Measurements from ENCODE around the gene GPANK1.
"Not testable (repeated sequence)": the region's sequence is repeated elsewhere in the genome, so short reads cannot be mapped to it uniquely, and the experiment has no call there.

Gene GPANK1

DNA sequence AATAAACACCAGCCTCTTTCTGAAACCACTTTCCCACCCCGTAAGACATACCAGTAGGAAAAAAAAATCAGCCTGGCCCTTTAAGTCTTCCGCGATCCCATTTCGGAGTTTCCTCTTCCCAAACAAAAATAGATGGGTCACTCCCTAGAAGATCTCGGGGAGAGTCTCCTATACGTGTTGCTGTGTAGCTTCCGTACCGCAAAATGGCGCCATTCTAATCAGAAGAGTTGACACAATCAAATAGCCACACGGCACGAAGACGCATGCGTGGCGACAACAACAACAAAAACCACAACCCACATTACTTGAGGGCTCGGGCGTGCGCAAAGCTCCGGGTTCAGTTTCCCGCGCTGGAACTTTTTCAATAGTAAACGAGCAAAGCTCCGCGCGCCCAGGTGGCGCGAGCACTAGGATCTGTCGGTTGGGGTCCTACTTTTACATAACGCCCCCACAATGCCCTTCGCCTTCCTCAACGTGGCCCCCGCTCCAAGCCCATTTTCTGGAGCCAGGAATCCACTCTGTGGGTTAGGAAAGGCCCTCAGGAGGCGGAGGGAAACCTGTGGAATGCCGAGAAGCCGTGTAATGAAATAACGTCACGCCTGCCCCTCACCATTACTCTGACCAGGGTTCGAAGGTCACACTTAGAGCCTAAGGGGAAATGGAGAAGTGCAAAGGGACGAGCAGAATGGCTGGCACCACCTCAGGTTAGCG is at the start of gene GPANK1:
Gene GPANK1 (minus strand): TSS at position 208 of the 711 bp plus-strand sequence. CDS start 519 bp downstream, outside the sequence.
- peak; percentile 80 for DNase-seq (ENCODE audit: low read depth)

- DNase-seq (ENCODE audit: low read depth) = no peak
Measured at GRCh38 chr6:31713991-31714684, 49.3 kb upstream of the GPANK1 start.

GRCh38 chr6:31713465-31713864 is 48.7 kb upstream of the GPANK1 start:
- no peak for DNase-seq (ENCODE audit: low read depth)

DNA sequence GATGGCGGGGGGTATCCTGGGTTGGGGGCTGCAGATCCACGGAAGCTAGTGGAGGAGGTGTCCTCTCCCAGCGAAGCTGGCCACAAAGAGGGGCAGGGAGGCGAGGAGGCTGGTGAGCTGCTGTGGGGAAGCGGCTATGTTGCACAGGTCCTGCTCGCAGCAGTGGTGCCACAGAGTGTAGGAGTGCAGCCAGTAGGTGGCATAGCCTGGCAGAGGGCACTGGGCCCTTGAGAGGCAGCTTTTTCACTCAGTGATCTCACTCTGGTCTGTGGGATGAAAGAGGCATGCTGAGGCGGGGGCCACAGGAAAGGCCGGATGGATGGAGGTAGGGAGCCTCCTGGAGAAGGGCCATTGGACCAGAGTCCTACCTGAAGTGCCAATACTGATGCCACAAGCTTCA is 47.5 kb upstream of the GPANK1 start:
- DNase-seq (ENCODE audit: low read depth) = no peak

- no peak for DNase-seq (ENCODE audit: low read depth)
Measured at GRCh38 chr6:31711233-31711632, 46.4 kb upstream of the GPANK1 start.

GRCh38 chr6:31710523-31711219 is 45.9 kb upstream of the GPANK1 start:
- no peak for DNase-seq (ENCODE audit: low read depth)

GRCh38 chr6:31709157-31709556 is 44.4 kb upstream of the GPANK1 start:
- not testable (repeated sequence) for DNase-seq (ENCODE audit: low read depth)

- no peak for DNase-seq (ENCODE audit: low read depth)
Measured at GRCh38 chr6:31708224-31708623, 43.4 kb upstream of the GPANK1 start.

- no peak for DNase-seq (ENCODE audit: low read depth)
Measured at GRCh38 chr6:31707701-31708100, 42.9 kb upstream of the GPANK1 start.

GRCh38 chr6:31706599-31706998 is 41.8 kb upstream of the GPANK1 start, which contains the start of gene LY6G6F:
TSS of gene LY6G6F (plus strand) at chr6:31706866. CDS start at chr6:31706907, 41 bp downstream.
- no peak for DNase-seq (ENCODE audit: low read depth)

- no peak for DNase-seq (ENCODE audit: low read depth)
Measured at GRCh38 chr6:31705931-31706330, 41.1 kb upstream of the GPANK1 start.

GRCh38 chr6:31702819-31703716 is 38.3 kb upstream of the GPANK1 start, which contains the start of gene ABHD16A:
TSS of gene ABHD16A (minus strand) at chr6:31703324. CDS start at chr6:31703281, 43 bp downstream.
- DNase-seq (ENCODE audit: low read depth) = peak; percentile 95

DNA sequence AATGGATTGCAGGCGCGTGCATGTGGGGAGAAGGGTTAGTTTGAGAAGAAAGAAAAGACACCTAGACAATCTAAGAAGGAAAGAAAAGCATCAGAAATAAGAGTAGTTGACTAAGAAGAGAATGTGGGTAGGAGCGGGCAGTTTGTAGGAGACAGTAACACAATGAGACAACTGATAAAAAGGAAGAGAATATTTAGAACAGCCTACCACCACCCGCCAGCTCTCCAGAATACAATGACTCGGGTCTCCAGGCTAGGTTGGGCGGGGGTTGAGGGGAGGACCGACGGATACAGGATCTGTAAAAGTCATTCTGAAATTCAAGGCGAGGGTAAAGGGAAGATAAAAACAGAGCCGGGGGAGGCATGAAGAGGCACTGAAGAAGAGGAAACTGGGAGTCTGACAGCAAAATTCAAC is 37.6 kb upstream of the GPANK1 start:
- DNase-seq (ENCODE audit: low read depth) = no peak

DNA sequence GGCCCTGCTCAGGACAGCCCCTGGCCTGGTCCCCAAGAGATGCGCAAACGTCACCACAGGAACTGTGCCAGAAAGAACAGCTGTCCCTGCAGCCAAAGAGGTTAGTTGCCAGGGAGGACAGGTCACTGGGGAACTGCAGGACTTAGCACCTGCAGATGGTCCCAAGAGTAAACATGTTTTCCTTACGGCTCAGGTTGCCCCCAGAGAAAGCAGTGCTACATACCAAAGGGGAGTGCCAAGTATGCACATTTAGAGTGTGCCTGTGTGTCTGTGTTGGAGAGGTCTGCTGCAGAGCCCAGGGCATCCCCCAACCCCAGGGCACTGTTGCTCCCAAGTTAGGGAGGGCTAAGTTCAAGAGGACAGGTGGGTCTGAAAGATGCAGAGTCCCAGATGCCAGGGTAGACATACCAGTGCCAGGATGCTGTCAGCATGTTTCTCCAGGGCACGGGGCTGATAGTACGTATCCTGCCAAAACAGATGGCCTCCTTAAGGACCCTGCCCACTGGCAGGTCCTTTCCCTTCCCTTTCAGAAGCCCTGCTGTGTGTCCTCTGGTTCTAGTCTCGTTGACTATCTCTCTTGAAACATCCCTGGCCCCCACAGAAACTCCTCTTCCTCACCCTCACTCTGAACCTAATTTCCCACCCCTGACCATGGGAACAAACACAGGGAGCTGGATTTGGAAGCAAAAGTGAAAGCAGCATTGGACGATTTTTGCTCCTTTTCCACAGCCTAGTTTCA is 37.0 kb upstream of the GPANK1 start:
- no peak for DNase-seq (ENCODE audit: low read depth)

- DNase-seq (ENCODE audit: low read depth) = no peak
Measured at GRCh38 chr6:31700740-31701401, 36.1 kb upstream of the GPANK1 start.

DNA sequence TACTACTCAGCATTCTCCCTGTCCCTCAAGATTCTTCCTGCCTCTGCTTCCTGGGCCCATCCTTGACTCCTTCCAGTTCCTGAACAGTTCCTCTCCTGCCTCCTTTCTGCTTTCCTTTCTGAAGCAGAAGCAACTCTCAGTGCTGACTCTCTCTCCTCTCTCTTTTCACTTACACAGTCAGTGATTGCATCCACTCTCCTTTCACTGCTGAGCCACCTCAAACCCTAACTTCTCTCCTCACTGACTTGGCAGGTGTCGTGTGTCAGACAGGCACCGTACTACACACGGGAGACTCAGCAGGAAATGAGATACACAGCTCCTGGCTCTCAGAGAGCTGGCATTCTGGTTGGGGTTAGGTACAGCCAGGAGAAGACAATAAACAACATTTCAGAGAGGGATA is 32.8 kb upstream of the GPANK1 start:
- DNase-seq (ENCODE audit: low read depth) = no peak

DNA sequence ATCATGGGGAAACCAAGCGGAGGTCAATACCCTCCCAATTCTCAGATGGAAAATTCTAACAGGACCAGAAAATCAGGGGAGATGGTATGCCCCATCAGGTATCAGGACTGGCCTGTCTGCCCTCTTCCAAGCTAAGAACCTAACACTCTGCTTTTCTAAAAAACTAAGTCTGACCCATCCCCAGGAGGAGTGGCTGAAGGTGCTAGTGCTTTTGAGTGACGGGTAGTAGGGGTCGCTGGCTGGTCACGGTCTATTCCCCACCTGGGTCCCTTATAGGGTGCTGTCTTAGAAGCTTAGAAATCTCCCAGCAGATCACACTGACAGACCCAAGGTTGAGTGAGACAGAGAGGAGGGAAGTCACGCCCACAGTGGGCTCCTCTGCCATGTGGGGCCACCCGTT is 28.7 kb upstream of the GPANK1 start:
- no peak for DNase-seq (ENCODE audit: low read depth)

GRCh38 chr6:31692886-31693285 is 28.1 kb upstream of the GPANK1 start:
- no peak for DNase-seq (ENCODE audit: low read depth)

DNA sequence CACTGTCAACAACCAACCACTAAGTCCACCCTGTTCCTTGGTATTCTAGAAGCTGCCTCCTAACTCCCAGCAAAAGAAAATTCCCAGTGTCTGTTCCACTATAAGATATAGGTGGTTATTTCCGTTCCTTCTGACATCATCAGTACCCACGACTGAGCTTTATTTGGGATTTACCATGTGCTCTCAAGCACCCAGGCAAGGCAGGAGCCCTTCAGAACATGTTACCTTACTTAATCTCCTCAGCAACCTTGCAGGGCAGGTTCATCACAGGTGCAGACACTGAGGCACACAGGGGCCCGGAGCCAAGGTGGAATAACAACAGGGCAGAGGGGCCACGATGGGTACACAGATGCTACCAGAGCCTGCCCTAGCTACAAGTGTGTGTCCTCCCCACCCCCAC is 27.6 kb upstream of the GPANK1 start:
- DNase-seq (ENCODE audit: low read depth) = no peak

GRCh38 chr6:31691564-31692108 is 26.8 kb upstream of the GPANK1 start:
- no peak for DNase-seq (ENCODE audit: low read depth)

Measured in stimulated activated CD8-positive, alpha-beta memory T cell treated with anti-CD3 and anti-CD28 coated beads, Interleukin-15, amount 100 ng/mL, for 1 hour (primary cell).